Gastroesophageal sphincter (tissue), 4 donors: ENCODE measurements around the gene SHC4. TPM values are rescaled to one million over a fixed set of nuclear protein-coding genes. Genes with fewer than 3 reads are reported as not detected.

Source experiments
- ATAC-seq: fragments of 150-250 bp; one replicate; pipeline ENCODE4 v1.9.1; 2016; ENCODE audit warnings: mild to moderate bottlenecking, moderate library complexity
- H3K27ac ChIP-seq, 4 donors: fragments of 200-600 bp; sonication (generic) in 3 of 4; 1 replicate in 3 of 4; 2 replicates in 1 of 4; pipeline ENCODE4 v1.5.1; 2016 to 2019
- H3K27me3 ChIP-seq: fragments of 200-600 bp; sonication (generic); one replicate; pipeline ENCODE4 v1.5.1; 2019
- H3K36me3 ChIP-seq, 2 donors: fragments of 200-600 bp; sonication (generic); one replicate each; pipeline ENCODE4 v1.5.1; 2019; ENCODE audit warnings: control low read depth in 1 of 2
- H3K4me1 ChIP-seq, 3 donors: fragments of 200-600 bp; sonication (generic); 1 replicate in 2 of 3; 2 replicates in 1 of 3; pipeline ENCODE4 v1.5.1; 2016 to 2019; ENCODE audit warnings: control low read depth in 2 of 3
- H3K4me3 ChIP-seq, 2 donors: fragments of 200-600 bp; sonication (generic); one replicate each; pipeline ENCODE4 v1.5.1; 2019; ENCODE audit warnings: mild to moderate bottlenecking in 1 of 2, moderate library complexity in 1 of 2
- H3K9me3 ChIP-seq, 3 donors: fragments of 200-600 bp; sonication (generic); one replicate each; pipeline ENCODE4 v1.5.1; 2017 to 2019; ENCODE audit warnings: control low read depth in 2 of 3
- EP300 ChIP-seq: sonication (generic); formaldehyde crosslinking; IDR thresholded peaks from one replicate; pipeline ENCODE4 v1.6.1; 2017; ENCODE audit warnings: antibody characterized with exemption, mild to moderate bottlenecking
- POLR2A ChIP-seq, 2 donors: fragments of 450-650 bp; IDR thresholded peaks; one replicate each; pipeline ENCODE4 v1.6.1; 2017; ENCODE audit warnings: antibody characterized with exemption in 2 of 2, mild to moderate bottlenecking in 2 of 2, moderate library complexity in 1 of 2
- POLR2AphosphoS5 ChIP-seq: sonication (generic); formaldehyde crosslinking; IDR thresholded peaks from one replicate; pipeline ENCODE4 v1.6.1; 2017; ENCODE audit warnings: antibody characterized with exemption
- WGBS, 2 donors: methylation state at CpG; one replicate each; pipeline ENCODE4 v1.1.5; 2018; ENCODE audit warnings: low coverage in 1 of 2; 5-methylcytosine and 5-hydroxymethylcytosine counted together
- total RNA-seq, 4 donors: library from RNA; depleted of rRNA; stranded (reverse); fragments of >200 nt; gene quantifications; one replicate each; pipeline ENCODE4 v1.1.0, GENCODE V29; 2016
- TF ChIP-seq, protein P1 (sequence below), 4 experiments: fragments of 200-600 bp in 2 of 4; fragments of 450-650 bp in 2 of 4; sonication (generic) in 1 of 4; IDR thresholded peaks; one replicate each; pipeline ENCODE4 v1.5.1; 2017 to 2019; ENCODE audit warnings: antibody characterized with exemption in 4 of 4, mild to moderate bottlenecking in 2 of 4, moderate library complexity in 2 of 4

The SHC4 gene
- total RNA-seq, 4 donors from 2014 or later: 1.4 to 4.2 (median 2.1) TPM

GRCh38 chr15:48865370-48866079, 98.2 kb downstream of the SHC4 start:
- 37 to 45% methylated on average over 3 of the region's 3 CpGs for WGBS, 2 donors
- Histone ChIP-seq H3K9me3 (no peaks in the 10 kb centered on the region), H3K27me3 (no peaks in the 10 kb centered on the region), H3K4me3 (no peak overlapping the region), H3K27ac (peak overlapping the region in 3 of 4 donors; percentile 44 to 57 (median 46)), H3K36me3 (no peaks in the 10 kb centered on the region), H3K4me1 (peaks cover 0 to 24% (median 4%) of the 10 kb centered on the region in 3 donors)
- TF ChIP-seq POLR2AphosphoS5: no peak
- TF ChIP-seq, protein P1, sequence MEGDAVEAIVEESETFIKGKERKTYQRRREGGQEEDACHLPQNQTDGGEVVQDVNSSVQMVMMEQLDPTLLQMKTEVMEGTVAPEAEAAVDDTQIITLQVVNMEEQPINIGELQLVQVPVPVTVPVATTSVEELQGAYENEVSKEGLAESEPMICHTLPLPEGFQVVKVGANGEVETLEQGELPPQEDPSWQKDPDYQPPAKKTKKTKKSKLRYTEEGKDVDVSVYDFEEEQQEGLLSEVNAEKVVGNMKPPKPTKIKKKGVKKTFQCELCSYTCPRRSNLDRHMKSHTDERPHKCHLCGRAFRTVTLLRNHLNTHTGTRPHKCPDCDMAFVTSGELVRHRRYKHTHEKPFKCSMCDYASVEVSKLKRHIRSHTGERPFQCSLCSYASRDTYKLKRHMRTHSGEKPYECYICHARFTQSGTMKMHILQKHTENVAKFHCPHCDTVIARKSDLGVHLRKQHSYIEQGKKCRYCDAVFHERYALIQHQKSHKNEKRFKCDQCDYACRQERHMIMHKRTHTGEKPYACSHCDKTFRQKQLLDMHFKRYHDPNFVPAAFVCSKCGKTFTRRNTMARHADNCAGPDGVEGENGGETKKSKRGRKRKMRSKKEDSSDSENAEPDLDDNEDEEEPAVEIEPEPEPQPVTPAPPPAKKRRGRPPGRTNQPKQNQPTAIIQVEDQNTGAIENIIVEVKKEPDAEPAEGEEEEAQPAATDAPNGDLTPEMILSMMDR (IDR thresholded peaks at IDR 0.05): no peak
- TF ChIP-seq POLR2A (IDR thresholded peaks at IDR 0.05): no peak
- TF ChIP-seq EP300: no peak
- no peak for ATAC-seq

GRCh38 chr15:48862705-48863104, 101.0 kb downstream of the SHC4 start:
- TF ChIP-seq, protein P1 (IDR thresholded peaks at IDR 0.05): no peak
- TF ChIP-seq POLR2AphosphoS5 (no peak), EP300 (no peak), POLR2A (IDR thresholded peaks at IDR 0.05) (no peak)
- WGBS, 2 donors: 92% methylated on average over 1 of the region's 1 CpG; no CpG with 5 or more reads in 1 of the 2 donors
- no peaks in the 10 kb centered on the region for H3K9me3 ChIP-seq
- no peaks in the 10 kb centered on the region for H3K27me3 ChIP-seq
- no peak overlapping the region for H3K4me3 ChIP-seq
- no peak overlapping the region for H3K27ac ChIP-seq
- no peak for ATAC-seq
- H3K4me1 ChIP-seq: peaks cover 0 to 20% (median 4%) of the 10 kb centered on the region in 3 donors
- no peaks in the 10 kb centered on the region for H3K36me3 ChIP-seq

GRCh38 chr15:48861813-48862431, 101.8 kb downstream of the SHC4 start:
- H3K36me3 ChIP-seq: no peaks in the 10 kb centered on the region
- no peak overlapping the region for H3K4me3 ChIP-seq
- peaks cover 0 to 22% (median 4%) of the 10 kb centered on the region in 3 donors for H3K4me1 ChIP-seq
- no peaks in the 10 kb centered on the region for H3K27me3 ChIP-seq
- no peaks in the 10 kb centered on the region for H3K9me3 ChIP-seq
- TF ChIP-seq, protein P1 (IDR thresholded peaks at IDR 0.05): peak; percentile 84 to 89 (median 86)
- TF ChIP-seq EP300 (no peak), POLR2AphosphoS5 (no peak)
- H3K27ac ChIP-seq: no peak overlapping the region
- WGBS, 2 donors: 0% methylated on average over 1 of the region's 1 CpG
- peak; percentile 60 for ATAC-seq

- 85 to 89% methylated on average over 2 of the region's 2 CpGs for WGBS, 2 donors
- Histone ChIP-seq H3K27ac (no peak overlapping the region), H3K9me3 (no peaks in the 10 kb centered on the region), H3K27me3 (no peaks in the 10 kb centered on the region), H3K4me3 (no peak overlapping the region), H3K36me3 (no peaks in the 10 kb centered on the region), H3K4me1 (peaks cover 6 to 21% (median 7%) of the 10 kb centered on the region in 3 donors)
- ATAC-seq: no peak
- TF ChIP-seq POLR2AphosphoS5 (no peak), EP300 (no peak), POLR2A (IDR thresholded peaks at IDR 0.05) (no peak)
- TF ChIP-seq, protein P1 (IDR thresholded peaks at IDR 0.05): no peak
Measured at GRCh38 chr15:48859426-48859825, 104.3 kb downstream of the SHC4 start.
